GM12875 (cell line): Measurements from ENCODE around the gene CBFA2T3.

Source experiments
- H3K4me3 ChIP-seq: one replicate; pipeline ENCODE4 v1.5.1; 2011; ENCODE audit warnings: low read depth, low read length, control low read depth
- CTCF ChIP-seq: IDR thresholded peaks from 2 replicates; pipeline ENCODE4 v1.5.1; 2011; ENCODE audit warnings: low read depth, mild to moderate bottlenecking, control low read depth, inconsistent platforms, low read length, moderate library complexity, borderline replicate concordance; ENCODE audit not compliant: insufficient read depth

CBFA2T3 gene

GRCh38 chr16:88977018-88977811 lies at the start of gene CBFA2T3:
Gene CBFA2T3, minus strand, starts transcription at chr16:88977207. Its CDS starts 400 bp downstream, at chr16:88976807.
- no peak for TF ChIP-seq CTCF
- H3K4me3 ChIP-seq, result peak within 1 kb of the TSS; percentile 89

GRCh38 chr16:89026121-89026612 lies 49.2 kb upstream of the CBFA2T3 start:
- no peak for TF ChIP-seq CTCF
- no peak overlapping the region for H3K4me3 ChIP-seq

GRCh38 chr16:89025636-89026035 lies 48.6 kb upstream of the CBFA2T3 start:
- no peak overlapping the region for H3K4me3 ChIP-seq
- no peak for TF ChIP-seq CTCF

GRCh38 chr16:89024546-89025060 lies 47.6 kb upstream of the CBFA2T3 start:
- TF ChIP-seq CTCF, result no peak

GRCh38 chr16:89023621-89024511 lies 46.9 kb upstream of the CBFA2T3 start:
- H3K4me3 ChIP-seq, result no peak overlapping the region
- TF ChIP-seq CTCF, result no peak

More at GRCh38 chr16:89024546-89025060, 47.6 kb upstream of the CBFA2T3 start:
- no peak overlapping the region for H3K4me3 ChIP-seq

GRCh38 chr16:89023151-89023551 lies 46.1 kb upstream of the CBFA2T3 start:
- H3K4me3 ChIP-seq, result no peak overlapping the region
- no peak for TF ChIP-seq CTCF
